ENCODE data around the gene MBP. TPM values are rescaled to one million over a fixed set of nuclear protein-coding genes. Genes with fewer than 3 reads are reported as not detected.

MBP gene
- total and polyA plus RNA-seq, 2 experiments from 2014 or later: 18.4 to 22.9 TPM

DNA sequence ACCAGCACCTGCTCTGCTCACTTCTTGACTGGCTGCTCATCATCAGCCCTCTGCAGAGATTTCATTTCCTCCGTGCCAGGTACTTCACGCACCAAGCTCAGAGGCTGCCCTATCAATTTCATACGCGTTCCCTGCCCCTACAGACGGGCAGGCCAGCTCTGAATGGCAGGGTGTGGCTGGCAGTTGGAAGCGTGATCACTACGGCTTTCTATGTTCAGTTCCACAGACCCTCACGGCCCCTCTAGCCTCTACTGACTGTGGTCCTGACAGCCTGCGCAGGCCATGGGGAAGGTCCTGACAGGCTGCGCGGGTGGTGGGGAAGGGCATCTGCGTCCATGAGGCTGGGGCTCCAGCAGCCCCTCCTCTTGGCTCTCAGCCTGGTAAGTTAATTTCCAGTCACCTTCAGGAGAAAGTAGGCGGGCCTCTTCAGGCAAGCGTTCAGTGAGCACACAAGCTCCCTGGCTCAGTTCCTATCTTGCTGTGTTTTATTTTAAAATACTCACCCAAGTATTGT is 155.4 kb downstream of the MBP start:
- no peak for DNase-seq (ENCODE audit: low spot score)

More for the DNA sequence above, 155.4 kb downstream of the MBP start:
- Histone ChIP-seq H3F3A (replicated peaks; ENCODE audit: low read depth) (no peaks in the 10 kb centered on the region), H3K36me3 (ENCODE audit: insufficient read depth) (no peaks in the 10 kb centered on the region), H2AFZ (no peak overlapping the region), H4K20me1 (replicated peaks; ENCODE audit: insufficient read depth) (no peaks in the 10 kb centered on the region), H3K79me2 (replicated peaks; ENCODE audit: insufficient read depth) (no peaks in the 10 kb centered on the region), H3K27me3 (ENCODE audit: insufficient read depth) (no peaks in the 10 kb centered on the region), H3K4me3 (no peak overlapping the region), H3K27ac (ENCODE audit: low read depth) (no peak overlapping the region), H3K4me2 (no peak overlapping the region), H3K9me2 (ENCODE audit: insufficient read depth) (no peaks in the 10 kb centered on the region), H3K4me1 (ENCODE audit: insufficient read depth) (peaks cover 16% of the 10 kb centered on the region)
- no peak for ATAC-seq
- peaks cover 2% of the 10 kb centered on the region; the same call in 1 of the 3 replicates for H3K36me3 Mint-ChIP-seq (ENCODE audit: low read depth)
- H3K27me3 Mint-ChIP-seq (ENCODE audit: insufficient read depth, low read depth, poor library complexity): peaks cover 20% of the 10 kb centered on the region
- H3K27ac Mint-ChIP-seq: no peak overlapping the region; the same call in 1 of the 2 replicates
- H3K4me3 Mint-ChIP-seq: no peak overlapping the region
- H3K9me3 Mint-ChIP-seq: no peaks in the 10 kb centered on the region
- peaks cover 37% of the 10 kb centered on the region for H3K4me1 Mint-ChIP-seq
- TF ChIP-seq, protein P1, sequence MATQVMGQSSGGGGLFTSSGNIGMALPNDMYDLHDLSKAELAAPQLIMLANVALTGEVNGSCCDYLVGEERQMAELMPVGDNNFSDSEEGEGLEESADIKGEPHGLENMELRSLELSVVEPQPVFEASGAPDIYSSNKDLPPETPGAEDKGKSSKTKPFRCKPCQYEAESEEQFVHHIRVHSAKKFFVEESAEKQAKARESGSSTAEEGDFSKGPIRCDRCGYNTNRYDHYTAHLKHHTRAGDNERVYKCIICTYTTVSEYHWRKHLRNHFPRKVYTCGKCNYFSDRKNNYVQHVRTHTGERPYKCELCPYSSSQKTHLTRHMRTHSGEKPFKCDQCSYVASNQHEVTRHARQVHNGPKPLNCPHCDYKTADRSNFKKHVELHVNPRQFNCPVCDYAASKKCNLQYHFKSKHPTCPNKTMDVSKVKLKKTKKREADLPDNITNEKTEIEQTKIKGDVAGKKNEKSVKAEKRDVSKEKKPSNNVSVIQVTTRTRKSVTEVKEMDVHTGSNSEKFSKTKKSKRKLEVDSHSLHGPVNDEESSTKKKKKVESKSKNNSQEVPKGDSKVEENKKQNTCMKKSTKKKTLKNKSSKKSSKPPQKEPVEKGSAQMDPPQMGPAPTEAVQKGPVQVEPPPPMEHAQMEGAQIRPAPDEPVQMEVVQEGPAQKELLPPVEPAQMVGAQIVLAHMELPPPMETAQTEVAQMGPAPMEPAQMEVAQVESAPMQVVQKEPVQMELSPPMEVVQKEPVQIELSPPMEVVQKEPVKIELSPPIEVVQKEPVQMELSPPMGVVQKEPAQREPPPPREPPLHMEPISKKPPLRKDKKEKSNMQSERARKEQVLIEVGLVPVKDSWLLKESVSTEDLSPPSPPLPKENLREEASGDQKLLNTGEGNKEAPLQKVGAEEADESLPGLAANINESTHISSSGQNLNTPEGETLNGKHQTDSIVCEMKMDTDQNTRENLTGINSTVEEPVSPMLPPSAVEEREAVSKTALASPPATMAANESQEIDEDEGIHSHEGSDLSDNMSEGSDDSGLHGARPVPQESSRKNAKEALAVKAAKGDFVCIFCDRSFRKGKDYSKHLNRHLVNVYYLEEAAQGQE (IDR thresholded peaks at IDR 0.05; ENCODE audit: unreplicated experiment): no peak
- TF ChIP-seq, protein P2, sequence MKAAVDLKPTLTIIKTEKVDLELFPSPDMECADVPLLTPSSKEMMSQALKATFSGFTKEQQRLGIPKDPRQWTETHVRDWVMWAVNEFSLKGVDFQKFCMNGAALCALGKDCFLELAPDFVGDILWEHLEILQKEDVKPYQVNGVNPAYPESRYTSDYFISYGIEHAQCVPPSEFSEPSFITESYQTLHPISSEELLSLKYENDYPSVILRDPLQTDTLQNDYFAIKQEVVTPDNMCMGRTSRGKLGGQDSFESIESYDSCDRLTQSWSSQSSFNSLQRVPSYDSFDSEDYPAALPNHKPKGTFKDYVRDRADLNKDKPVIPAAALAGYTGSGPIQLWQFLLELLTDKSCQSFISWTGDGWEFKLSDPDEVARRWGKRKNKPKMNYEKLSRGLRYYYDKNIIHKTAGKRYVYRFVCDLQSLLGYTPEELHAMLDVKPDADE (IDR thresholded peaks at IDR 0.05): no peak
- TF ChIP-seq EZH2 (IDR thresholded peaks at IDR 0.05; ENCODE audit: low read depth, unreplicated experiment) (no peak), POLR2AphosphoS5 (IDR thresholded peaks at IDR 0.05; ENCODE audit: low read depth) (no peak), STAT1 (IDR thresholded peaks at IDR 0.05; ENCODE audit: unreplicated experiment) (no peak), JUNB (IDR thresholded peaks at IDR 0.05; ENCODE audit: unreplicated experiment) (no peak), ZNF114 (CRISPR knock-in tag; IDR thresholded peaks at IDR 0.05) (no peak), CREB1 (CRISPR knock-in tag; IDR thresholded peaks at IDR 0.05; ENCODE audit: low read depth) (no peak), ZNF331 (CRISPR knock-in tag; IDR thresholded peaks at IDR 0.05; ENCODE audit: low read depth) (no peak), NANOG (IDR thresholded peaks at IDR 0.05; ENCODE audit: borderline replicate concordance) (no peak), EZH2phosphoT487 (IDR thresholded peaks at IDR 0.05; ENCODE audit: unreplicated experiment) (no peak)
- TF ChIP-seq, protein P3, sequence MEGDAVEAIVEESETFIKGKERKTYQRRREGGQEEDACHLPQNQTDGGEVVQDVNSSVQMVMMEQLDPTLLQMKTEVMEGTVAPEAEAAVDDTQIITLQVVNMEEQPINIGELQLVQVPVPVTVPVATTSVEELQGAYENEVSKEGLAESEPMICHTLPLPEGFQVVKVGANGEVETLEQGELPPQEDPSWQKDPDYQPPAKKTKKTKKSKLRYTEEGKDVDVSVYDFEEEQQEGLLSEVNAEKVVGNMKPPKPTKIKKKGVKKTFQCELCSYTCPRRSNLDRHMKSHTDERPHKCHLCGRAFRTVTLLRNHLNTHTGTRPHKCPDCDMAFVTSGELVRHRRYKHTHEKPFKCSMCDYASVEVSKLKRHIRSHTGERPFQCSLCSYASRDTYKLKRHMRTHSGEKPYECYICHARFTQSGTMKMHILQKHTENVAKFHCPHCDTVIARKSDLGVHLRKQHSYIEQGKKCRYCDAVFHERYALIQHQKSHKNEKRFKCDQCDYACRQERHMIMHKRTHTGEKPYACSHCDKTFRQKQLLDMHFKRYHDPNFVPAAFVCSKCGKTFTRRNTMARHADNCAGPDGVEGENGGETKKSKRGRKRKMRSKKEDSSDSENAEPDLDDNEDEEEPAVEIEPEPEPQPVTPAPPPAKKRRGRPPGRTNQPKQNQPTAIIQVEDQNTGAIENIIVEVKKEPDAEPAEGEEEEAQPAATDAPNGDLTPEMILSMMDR (conservative IDR thresholded peaks at IDR 0.05; ENCODE audit: low read depth in 2 of 2): no peak
- TF ChIP-seq, protein P4, sequence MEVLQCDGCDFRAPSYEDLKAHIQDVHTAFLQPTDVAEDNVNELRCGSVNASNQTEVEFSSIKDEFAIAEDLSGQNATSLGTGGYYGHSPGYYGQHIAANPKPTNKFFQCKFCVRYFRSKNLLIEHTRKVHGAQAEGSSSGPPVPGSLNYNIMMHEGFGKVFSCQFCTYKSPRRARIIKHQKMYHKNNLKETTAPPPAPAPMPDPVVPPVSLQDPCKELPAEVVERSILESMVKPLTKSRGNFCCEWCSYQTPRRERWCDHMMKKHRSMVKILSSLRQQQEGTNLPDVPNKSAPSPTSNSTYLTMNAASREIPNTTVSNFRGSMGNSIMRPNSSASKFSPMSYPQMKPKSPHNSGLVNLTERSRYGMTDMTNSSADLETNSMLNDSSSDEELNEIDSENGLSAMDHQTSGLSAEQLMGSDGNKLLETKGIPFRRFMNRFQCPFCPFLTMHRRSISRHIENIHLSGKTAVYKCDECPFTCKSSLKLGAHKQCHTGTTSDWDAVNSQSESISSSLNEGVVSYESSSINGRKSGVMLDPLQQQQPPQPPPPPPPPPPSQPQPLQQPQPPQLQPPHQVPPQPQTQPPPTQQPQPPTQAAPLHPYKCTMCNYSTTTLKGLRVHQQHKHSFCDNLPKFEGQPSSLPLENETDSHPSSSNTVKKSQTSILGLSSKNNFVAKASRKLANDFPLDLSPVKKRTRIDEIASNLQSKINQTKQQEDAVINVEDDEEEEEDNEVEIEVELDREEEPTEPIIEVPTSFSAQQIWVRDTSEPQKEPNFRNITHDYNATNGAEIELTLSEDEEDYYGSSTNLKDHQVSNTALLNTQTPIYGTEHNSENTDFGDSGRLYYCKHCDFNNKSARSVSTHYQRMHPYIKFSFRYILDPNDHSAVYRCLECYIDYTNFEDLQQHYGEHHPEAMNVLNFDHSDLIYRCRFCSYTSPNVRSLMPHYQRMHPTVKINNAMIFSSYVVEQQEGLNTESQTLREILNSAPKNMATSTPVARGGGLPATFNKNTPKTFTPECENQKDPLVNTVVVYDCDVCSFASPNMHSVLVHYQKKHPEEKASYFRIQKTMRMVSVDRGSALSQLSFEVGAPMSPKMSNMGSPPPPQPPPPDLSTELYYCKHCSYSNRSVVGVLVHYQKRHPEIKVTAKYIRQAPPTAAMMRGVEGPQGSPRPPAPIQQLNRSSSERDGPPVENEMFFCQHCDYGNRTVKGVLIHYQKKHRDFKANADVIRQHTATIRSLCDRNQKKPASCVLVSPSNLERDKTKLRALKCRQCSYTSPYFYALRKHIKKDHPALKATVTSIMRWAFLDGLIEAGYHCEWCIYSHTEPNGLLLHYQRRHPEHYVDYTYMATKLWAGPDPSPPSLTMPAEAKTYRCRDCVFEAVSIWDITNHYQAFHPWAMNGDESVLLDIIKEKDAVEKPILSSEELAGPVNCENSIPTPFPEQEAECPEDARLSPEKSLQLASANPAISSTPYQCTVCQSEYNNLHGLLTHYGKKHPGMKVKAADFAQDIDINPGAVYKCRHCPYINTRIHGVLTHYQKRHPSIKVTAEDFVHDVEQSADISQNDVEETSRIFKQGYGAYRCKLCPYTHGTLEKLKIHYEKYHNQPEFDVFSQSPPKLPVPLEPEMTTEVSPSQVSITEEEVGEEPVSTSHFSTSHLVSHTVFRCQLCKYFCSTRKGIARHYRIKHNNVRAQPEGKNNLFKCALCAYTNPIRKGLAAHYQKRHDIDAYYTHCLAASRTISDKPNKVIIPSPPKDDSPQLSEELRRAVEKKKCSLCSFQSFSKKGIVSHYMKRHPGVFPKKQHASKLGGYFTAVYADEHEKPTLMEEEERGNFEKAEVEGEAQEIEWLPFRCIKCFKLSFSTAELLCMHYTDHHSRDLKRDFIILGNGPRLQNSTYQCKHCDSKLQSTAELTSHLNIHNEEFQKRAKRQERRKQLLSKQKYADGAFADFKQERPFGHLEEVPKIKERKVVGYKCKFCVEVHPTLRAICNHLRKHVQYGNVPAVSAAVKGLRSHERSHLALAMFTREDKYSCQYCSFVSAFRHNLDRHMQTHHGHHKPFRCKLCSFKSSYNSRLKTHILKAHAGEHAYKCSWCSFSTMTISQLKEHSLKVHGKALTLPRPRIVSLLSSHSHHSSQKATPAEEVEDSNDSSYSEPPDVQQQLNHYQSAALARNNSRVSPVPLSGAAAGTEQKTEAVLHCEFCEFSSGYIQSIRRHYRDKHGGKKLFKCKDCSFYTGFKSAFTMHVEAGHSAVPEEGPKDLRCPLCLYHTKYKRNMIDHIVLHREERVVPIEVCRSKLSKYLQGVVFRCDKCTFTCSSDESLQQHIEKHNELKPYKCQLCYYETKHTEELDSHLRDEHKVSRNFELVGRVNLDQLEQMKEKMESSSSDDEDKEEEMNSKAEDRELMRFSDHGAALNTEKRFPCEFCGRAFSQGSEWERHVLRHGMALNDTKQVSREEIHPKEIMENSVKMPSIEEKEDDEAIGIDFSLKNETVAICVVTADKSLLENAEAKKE (CRISPR knock-in tag; IDR thresholded peaks at IDR 0.05): no peak

Measured in GM23338 (cell line).